Activated naive CD4-positive, alpha-beta T cell treated with anti-CD3 and anti-CD28 coated beads, Interleukin-2, amount 10 ng/mL, durations not matched to agents 7 days and 5 days (primary cell): ENCODE results near the gene SSBP4.

ENCODE experiments used
- CTCF ChIA-PET: fragments of 350-600 bp; sonication (Branson Sonifier 250); formaldehyde crosslinking; loops from one replicate; lab custom pipeline; 2021; ENCODE audit warnings: antibody characterized with exemption; lab: Charles Lee
- DNase-seq: peaks from one replicate; pipeline ENCODE4 v3.0.0-alpha.2; 2020
- H3K27ac Mint-ChIP-seq: one replicate; pipeline ENCODE4 v1.8.0; 2021; ENCODE audit warnings: mild to moderate bottlenecking, moderate library complexity, mixed read lengths
- H3K27me3 Mint-ChIP-seq: one replicate; pipeline ENCODE4 v1.8.0; 2021; ENCODE audit warnings: mild to moderate bottlenecking, mixed read lengths
- H3K36me3 Mint-ChIP-seq: one replicate; pipeline ENCODE4 v1.8.0; 2021; ENCODE audit warnings: mixed read lengths
- H3K4me1 Mint-ChIP-seq: one replicate; pipeline ENCODE4 v1.8.0; 2021; ENCODE audit warnings: mixed read lengths
- H3K4me3 Mint-ChIP-seq: one replicate; pipeline ENCODE4 v1.8.0; 2021; ENCODE audit warnings: mild to moderate bottlenecking, moderate library complexity, mixed read lengths
- H3K9me3 Mint-ChIP-seq: one replicate; pipeline ENCODE4 v1.8.0; 2021; ENCODE audit warnings: mixed read lengths

The SSBP4 gene

DNA sequence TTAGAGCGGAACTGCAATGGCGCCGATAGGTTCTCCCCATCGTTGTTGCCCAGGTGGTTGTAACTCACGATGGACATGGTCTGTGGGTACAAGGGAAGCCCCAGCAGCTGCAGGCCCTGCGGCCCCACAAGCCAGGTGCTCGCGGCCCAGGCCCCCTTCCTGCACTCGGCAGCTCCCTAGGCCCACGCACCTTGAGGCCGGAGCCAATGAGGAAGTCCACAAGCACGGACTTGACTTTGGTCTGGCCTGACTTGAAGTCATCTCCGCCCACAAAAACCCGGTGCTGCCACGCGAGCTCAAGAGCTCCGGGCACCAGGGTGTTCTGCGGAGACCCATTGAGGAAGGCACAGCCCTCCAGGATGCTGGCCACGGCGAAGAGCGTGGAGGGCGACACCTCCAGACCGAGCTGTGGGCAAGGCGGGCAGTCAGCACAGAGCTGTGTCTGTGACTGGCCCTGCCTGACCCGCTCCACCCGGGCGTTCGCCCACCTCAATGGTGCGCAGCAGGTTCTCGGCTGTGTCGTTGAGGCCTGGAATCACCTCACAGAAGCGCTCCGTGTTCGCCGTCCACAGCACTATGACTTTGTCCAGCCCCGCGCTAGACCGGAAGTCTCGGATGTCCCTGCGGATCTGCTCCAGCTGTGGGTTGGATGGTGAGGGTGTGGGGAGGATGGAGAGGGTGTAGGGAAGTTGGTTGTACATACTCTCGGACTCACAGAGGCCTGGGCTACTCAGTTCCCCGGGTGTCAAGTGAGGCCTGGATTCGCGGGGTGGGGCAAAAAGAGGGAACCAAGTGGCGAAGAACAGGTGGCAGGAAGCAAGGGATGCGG lies 16.9 kb downstream of the SSBP4 start:
- CTCF ChIA-PET: interaction anchor here (1.0 kb wide), 1 partner anchor 16 kb away, joined by 3 read pairs; no protein-coding TSS in a partner anchor
- H3K27ac Mint-ChIP-seq: no peak overlapping the region
- peaks cover 25% of the 10 kb centered on the region for H3K4me1 Mint-ChIP-seq
- H3K27me3 Mint-ChIP-seq: peaks cover 18% of the 10 kb centered on the region
- H3K9me3 Mint-ChIP-seq: no peaks in the 10 kb centered on the region
- DNase-seq: no peak
- peaks cover 10% of the 10 kb centered on the region for H3K36me3 Mint-ChIP-seq
- H3K4me3 Mint-ChIP-seq: peak overlapping the region; percentile 62

DNA sequence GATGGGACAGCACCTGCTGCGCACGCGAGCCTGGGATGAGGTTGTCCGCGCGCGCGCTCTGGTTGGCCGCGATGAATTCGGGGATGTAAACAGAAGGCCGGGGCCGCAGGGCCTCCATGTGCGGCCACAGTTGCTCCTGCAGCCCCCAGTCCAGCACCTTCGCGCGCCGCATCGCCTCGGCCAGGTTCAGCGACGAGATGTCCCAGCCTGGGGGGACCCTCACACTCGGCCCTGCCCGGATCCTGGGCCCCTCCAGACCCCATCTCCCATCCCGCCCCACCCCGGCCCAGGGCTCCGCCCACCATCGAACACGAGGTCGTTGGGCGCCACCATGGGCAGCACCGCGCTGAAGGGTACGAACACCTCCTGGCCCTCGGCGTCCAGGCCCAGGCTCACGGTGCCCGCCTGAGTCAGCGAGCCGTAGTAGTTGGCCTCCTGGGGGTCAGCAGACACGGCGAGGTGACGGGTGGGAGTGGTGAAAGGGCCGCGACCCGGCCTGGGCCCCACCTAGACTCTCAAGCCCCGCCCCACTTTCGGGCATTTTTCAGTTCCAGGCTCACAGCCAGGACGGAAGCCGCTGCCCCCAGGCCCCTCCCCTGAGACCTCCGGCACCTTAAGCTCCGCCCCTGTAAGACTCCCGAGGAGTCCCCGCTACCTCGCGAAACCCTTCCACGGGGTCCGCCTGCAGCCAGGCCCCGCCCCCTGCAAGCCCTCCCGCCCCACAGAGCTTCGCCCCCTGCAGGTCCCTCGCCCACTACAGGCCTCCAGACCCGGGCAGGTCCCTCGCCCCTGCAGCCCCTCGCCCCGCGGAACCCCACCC lies 17.7 kb downstream of the SSBP4 start:
- peaks cover 30% of the 10 kb centered on the region for H3K4me1 Mint-ChIP-seq
- H3K4me3 Mint-ChIP-seq: peak overlapping the region; percentile 69
- H3K36me3 Mint-ChIP-seq: peaks cover 9% of the 10 kb centered on the region
- H3K9me3 Mint-ChIP-seq: no peaks in the 10 kb centered on the region
- no peak overlapping the region for H3K27ac Mint-ChIP-seq
- peak; percentile 85 for DNase-seq
- peaks cover 18% of the 10 kb centered on the region for H3K27me3 Mint-ChIP-seq
- CTCF ChIA-PET: no interaction called here

- CTCF ChIA-PET: no interaction called here
- peak within 1 kb of the TSS; percentile 62 for H3K27ac Mint-ChIP-seq
- DNase-seq: peak; percentile 73
- H3K4me1 Mint-ChIP-seq: peaks cover 34% of the 10 kb centered on the region
- peak within 1 kb of the TSS; percentile 69 for H3K4me3 Mint-ChIP-seq
- peaks cover 6% of the 10 kb centered on the region for H3K9me3 Mint-ChIP-seq
- H3K36me3 Mint-ChIP-seq: peaks cover 12% of the 10 kb centered on the region
- H3K27me3 Mint-ChIP-seq: peaks cover 18% of the 10 kb centered on the region
Observed at GRCh38 chr19:18437491-18438330, 18.5 kb downstream of the SSBP4 start, which contains the start of gene ISYNA1. TSS of gene ISYNA1 (minus strand) at chr19:18438133. CDS start at chr19:18437979, 154 bp downstream.

DNA sequence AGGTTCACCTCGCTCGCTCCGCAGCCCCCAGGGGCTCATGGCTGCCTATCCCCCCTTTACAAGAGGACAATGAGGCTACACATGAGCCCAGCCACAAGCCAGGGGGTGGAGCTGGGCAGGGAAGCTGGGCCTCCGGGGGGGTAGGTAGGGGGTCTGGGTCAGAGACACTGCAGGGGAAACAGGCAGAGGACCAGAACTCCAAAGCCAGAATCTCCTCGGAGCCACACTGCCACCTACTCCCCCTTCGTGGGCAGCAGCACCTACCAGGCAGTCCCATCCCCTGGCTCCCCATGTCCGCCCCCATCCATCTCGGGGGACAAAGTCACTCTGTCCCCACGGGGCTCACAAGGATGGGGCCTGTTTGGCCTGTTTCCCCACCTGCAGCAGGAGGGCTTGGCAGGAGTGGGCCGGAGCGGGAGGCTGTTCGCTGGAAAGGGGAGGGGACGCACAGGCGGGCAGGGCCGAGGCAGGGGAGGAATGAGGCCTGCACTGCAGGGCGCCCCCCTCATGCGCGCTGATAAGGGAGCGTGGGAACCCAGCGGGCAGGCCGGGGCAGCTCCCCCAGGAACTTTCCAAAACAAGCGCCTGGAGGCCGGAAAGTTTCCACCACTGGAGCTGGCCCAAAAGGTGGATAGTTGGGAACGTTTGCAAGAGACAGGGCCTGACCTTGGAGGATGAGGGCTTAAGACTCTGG lies 19.3 kb downstream of the SSBP4 start:
- CTCF ChIA-PET: interaction anchor here (1.0 kb wide), 1 partner anchor 13 kb away, joined by 4 read pairs; no protein-coding TSS in a partner anchor
- Mint-ChIP-seq H3K36me3 (peaks cover 15% of the 10 kb centered on the region), H3K9me3 (peaks cover 6% of the 10 kb centered on the region), H3K4me3 (no peak overlapping the region), H3K27me3 (peaks cover 18% of the 10 kb centered on the region), H3K4me1 (peaks cover 34% of the 10 kb centered on the region), H3K27ac (peak overlapping the region; percentile 62)
- no peak for DNase-seq

- peak overlapping the region; percentile 62 for H3K27ac Mint-ChIP-seq
- CTCF ChIA-PET: interaction anchor here (1.0 kb wide), 1 partner anchor 12 kb away, joined by 4 read pairs; no protein-coding TSS in a partner anchor
- peaks cover 6% of the 10 kb centered on the region for H3K9me3 Mint-ChIP-seq
- H3K27me3 Mint-ChIP-seq: peaks cover 18% of the 10 kb centered on the region
- H3K36me3 Mint-ChIP-seq: peaks cover 21% of the 10 kb centered on the region
- DNase-seq: no peak
- peaks cover 32% of the 10 kb centered on the region for H3K4me1 Mint-ChIP-seq
- no peak overlapping the region for H3K4me3 Mint-ChIP-seq
Observed at GRCh38 chr19:18439025-18439909, 20.1 kb downstream of the SSBP4 start.

GRCh38 chr19:18439910-18440237 lies 20.7 kb downstream of the SSBP4 start:
- Mint-ChIP-seq H3K4me3 (no peak overlapping the region), H3K36me3 (peaks cover 18% of the 10 kb centered on the region), H3K4me1 (peaks cover 29% of the 10 kb centered on the region), H3K27ac (no peak overlapping the region), H3K9me3 (peaks cover 6% of the 10 kb centered on the region), H3K27me3 (peaks cover 18% of the 10 kb centered on the region)
- no peak for DNase-seq
- CTCF ChIA-PET: interaction anchor here (0.7 to 1.2 kb wide), 2 partner anchors 10 to 18 kb away, joined by 3 to 4 read pairs; no protein-coding TSS in a partner anchor

DNA sequence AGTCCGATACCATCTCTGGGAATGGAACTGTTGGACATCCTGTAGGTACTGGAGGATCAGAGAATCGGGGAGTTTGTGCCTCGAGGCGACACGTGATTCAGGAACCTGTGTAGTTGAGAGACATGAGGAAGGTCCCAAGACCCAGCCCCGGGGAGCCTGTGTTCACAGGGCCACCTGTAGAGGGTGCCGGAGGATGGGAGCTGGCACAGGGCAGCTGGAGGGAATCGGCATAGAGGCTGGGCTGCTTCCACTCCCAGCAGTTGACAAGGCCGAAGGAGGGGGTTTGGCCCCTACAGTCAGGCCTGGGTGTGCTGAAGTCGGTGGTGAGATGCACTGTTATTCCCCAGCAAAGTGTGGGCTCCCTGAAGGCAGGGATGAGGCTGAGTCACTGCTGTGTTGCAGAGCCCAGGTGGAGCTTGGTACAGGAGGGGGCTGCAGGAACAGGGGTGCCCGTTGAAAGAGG lies 21.2 kb downstream of the SSBP4 start:
- Mint-ChIP-seq H3K4me1 (peaks cover 29% of the 10 kb centered on the region), H3K27ac (peak overlapping the region; percentile 47), H3K4me3 (no peak overlapping the region), H3K27me3 (peaks cover 18% of the 10 kb centered on the region), H3K36me3 (peaks cover 19% of the 10 kb centered on the region), H3K9me3 (peaks cover 6% of the 10 kb centered on the region)
- CTCF ChIA-PET: interaction anchor here (0.7 to 1.5 kb wide), 6 partner anchors 8 to 148 kb away, joined by 3 to 7 read pairs (median 4); partner anchors contain the start of gene REX1BD
- peak; percentile 67 for DNase-seq

GRCh38 chr19:18440936-18441803 lies 22.0 kb downstream of the SSBP4 start:
- CTCF ChIA-PET: interaction anchor here (0.7 to 1.5 kb wide), 5 partner anchors 9 to 147 kb away, joined by 3 to 7 read pairs (median 4); partner anchors contain the start of gene REX1BD
- Mint-ChIP-seq H3K36me3 (peaks cover 17% of the 10 kb centered on the region), H3K9me3 (peaks cover 6% of the 10 kb centered on the region), H3K4me3 (no peak overlapping the region), H3K27me3 (peaks cover 18% of the 10 kb centered on the region), H3K4me1 (peaks cover 29% of the 10 kb centered on the region), H3K27ac (peak overlapping the region; percentile 47)
- DNase-seq: no peak

GRCh38 chr19:18441804-18442788 lies 22.9 kb downstream of the SSBP4 start:
- H3K36me3 Mint-ChIP-seq: peaks cover 24% of the 10 kb centered on the region
- CTCF ChIA-PET: interaction anchor here (0.6 to 1.5 kb wide), 2 partner anchors 10 to 54 kb away, joined by 3 to 7 read pairs; no protein-coding TSS in a partner anchor
- peak overlapping the region; percentile 89 for H3K27ac Mint-ChIP-seq
- H3K9me3 Mint-ChIP-seq: peaks cover 6% of the 10 kb centered on the region
- DNase-seq: peak; percentile 58
- H3K4me3 Mint-ChIP-seq: peak overlapping the region; percentile 21
- H3K27me3 Mint-ChIP-seq: peaks cover 16% of the 10 kb centered on the region
- peaks cover 25% of the 10 kb centered on the region for H3K4me1 Mint-ChIP-seq

DNA sequence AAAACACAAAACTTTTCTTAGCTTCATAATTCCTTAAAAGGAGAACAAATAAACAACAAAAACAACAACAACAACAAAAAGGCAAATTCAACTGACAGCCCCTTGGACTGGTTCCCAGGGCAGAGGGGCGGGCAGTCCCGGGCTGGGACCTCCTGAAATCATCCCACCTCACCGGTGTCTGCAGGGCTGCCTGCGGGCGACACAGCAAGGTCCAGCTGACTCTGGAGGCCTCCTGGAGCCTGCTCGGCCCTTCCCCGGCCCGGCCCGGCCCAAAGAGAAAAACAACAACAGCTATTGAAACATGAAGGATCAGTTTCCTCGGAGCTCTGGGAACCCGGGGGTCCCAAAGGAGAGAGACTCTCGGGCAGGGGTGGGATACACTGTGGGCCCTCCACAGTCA lies 23.7 kb downstream of the SSBP4 start:
- H3K27me3 Mint-ChIP-seq: peaks cover 9% of the 10 kb centered on the region
- DNase-seq: no peak
- peaks cover 6% of the 10 kb centered on the region for H3K9me3 Mint-ChIP-seq
- H3K27ac Mint-ChIP-seq: peak overlapping the region; percentile 89
- CTCF ChIA-PET: interaction anchor here (0.6 kb wide), 2 partner anchors 55 to 116 kb away, joined by 3 read pairs; no protein-coding TSS in a partner anchor
- peaks cover 25% of the 10 kb centered on the region for H3K4me1 Mint-ChIP-seq
- peaks cover 28% of the 10 kb centered on the region for H3K36me3 Mint-ChIP-seq
- no peak overlapping the region for H3K4me3 Mint-ChIP-seq
